ENCODE results near the gene MED31. TPM values are rescaled to one million over a fixed set of nuclear protein-coding genes. Genes with fewer than 3 reads are reported as not detected.

MED31 gene
- total and polyA plus RNA-seq, 2 of the 13 experiments (the other 11 are each of a cell fraction or from before 2014, with no cell fraction given), result 19.0 to 20.9 TPM

DNA sequence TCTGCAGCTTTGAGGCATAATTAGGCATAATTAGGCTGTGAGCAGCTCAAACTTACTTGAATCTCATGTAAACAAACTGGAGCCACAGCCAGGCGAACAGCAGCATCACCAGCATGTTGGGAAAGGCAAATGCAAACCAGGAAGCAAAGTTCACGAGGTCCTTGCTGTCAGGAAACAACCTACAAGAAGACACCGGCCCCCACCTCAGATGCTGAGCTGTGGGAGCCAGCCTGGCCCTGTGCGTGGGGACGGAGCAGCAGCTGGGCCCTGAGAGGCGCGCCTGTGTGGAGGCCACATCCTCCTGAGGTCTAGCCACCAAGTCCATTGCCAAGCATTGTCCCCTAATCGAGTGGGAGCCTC lies 49.5 kb upstream of the MED31 start (continued):
- TF ChIP-seq, protein P1, sequence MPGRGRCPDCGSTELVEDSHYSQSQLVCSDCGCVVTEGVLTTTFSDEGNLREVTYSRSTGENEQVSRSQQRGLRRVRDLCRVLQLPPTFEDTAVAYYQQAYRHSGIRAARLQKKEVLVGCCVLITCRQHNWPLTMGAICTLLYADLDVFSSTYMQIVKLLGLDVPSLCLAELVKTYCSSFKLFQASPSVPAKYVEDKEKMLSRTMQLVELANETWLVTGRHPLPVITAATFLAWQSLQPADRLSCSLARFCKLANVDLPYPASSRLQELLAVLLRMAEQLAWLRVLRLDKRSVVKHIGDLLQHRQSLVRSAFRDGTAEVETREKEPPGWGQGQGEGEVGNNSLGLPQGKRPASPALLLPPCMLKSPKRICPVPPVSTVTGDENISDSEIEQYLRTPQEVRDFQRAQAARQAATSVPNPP (CRISPR knock-in tag; IDR thresholded peaks at IDR 0.05), result no peak
- no peak for TF ChIP-seq SMAD3 (CRISPR knock-in tag; IDR thresholded peaks at IDR 0.05)
- no peak for TF ChIP-seq ZNF3 (CRISPR knock-in tag; IDR thresholded peaks at IDR 0.05)
- TF ChIP-seq ZFP90 (CRISPR knock-in tag; IDR thresholded peaks at IDR 0.05; ENCODE audit: borderline replicate concordance), result no peak
- no peak for TF ChIP-seq ZNF136 (CRISPR knock-in tag; IDR thresholded peaks at IDR 0.05; ENCODE audit: low read depth)
- no peak for TF ChIP-seq GFI1 (CRISPR knock-in tag; IDR thresholded peaks at IDR 0.05; ENCODE audit: borderline replicate concordance)
- no peak for TF ChIP-seq SRSF1 (optimal IDR thresholded peaks at IDR 0.05; ENCODE audit: low read depth, low read length)
- TF ChIP-seq ZNF598 (CRISPR knock-in tag; IDR thresholded peaks at IDR 0.05; ENCODE audit: borderline replicate concordance), result no peak
- TF ChIP-seq SALL2 (CRISPR knock-in tag; IDR thresholded peaks at IDR 0.05), result 0 out of 2 replicates have a peak, but pooled peaks have one; percentile 12
- TF ChIP-seq, protein P2, sequence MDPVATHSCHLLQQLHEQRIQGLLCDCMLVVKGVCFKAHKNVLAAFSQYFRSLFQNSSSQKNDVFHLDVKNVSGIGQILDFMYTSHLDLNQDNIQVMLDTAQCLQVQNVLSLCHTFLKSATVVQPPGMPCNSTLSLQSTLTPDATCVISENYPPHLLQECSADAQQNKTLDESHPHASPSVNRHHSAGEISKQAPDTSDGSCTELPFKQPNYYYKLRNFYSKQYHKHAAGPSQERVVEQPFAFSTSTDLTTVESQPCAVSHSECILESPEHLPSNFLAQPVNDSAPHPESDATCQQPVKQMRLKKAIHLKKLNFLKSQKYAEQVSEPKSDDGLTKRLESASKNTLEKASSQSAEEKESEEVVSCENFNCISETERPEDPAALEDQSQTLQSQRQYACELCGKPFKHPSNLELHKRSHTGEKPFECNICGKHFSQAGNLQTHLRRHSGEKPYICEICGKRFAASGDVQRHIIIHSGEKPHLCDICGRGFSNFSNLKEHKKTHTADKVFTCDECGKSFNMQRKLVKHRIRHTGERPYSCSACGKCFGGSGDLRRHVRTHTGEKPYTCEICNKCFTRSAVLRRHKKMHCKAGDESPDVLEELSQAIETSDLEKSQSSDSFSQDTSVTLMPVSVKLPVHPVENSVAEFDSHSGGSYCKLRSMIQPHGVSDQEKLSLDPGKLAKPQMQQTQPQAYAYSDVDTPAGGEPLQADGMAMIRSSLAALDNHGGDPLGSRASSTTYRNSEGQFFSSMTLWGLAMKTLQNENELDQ (CRISPR knock-in tag; IDR thresholded peaks at IDR 0.05; ENCODE audit: borderline replicate concordance), result no peak
- no peak for TF ChIP-seq ZNF251 (CRISPR knock-in tag; IDR thresholded peaks at IDR 0.05)
- no peak for TF ChIP-seq ZNF549 (CRISPR knock-in tag; IDR thresholded peaks at IDR 0.05)
- 0 out of 2 replicates have a peak, but pooled peaks have one; percentile 36 for TF ChIP-seq KDM3A (CRISPR knock-in tag; IDR thresholded peaks at IDR 0.05; ENCODE audit: low read depth)
- peak; percentile 49; the same call in 1 of the 2 replicates for TF ChIP-seq BORCS8-MEF2B (CRISPR knock-in tag; IDR thresholded peaks at IDR 0.05)
- TF ChIP-seq ZNF354B (CRISPR knock-in tag; IDR thresholded peaks at IDR 0.05), result peak; percentile 81; the same call in 1 of the 2 replicates
- TF ChIP-seq PLRG1 (conservative IDR thresholded peaks at IDR 0.05), result no peak
- no peak for TF ChIP-seq FLYWCH1 (CRISPR knock-in tag; IDR thresholded peaks at IDR 0.05)
- TF ChIP-seq TCF12 (IDR thresholded peaks at IDR 0.05), result no peak
- no peak for TF ChIP-seq TCF12 (CRISPR knock-in tag; IDR thresholded peaks at IDR 0.05)
- TF ChIP-seq, protein P3, sequence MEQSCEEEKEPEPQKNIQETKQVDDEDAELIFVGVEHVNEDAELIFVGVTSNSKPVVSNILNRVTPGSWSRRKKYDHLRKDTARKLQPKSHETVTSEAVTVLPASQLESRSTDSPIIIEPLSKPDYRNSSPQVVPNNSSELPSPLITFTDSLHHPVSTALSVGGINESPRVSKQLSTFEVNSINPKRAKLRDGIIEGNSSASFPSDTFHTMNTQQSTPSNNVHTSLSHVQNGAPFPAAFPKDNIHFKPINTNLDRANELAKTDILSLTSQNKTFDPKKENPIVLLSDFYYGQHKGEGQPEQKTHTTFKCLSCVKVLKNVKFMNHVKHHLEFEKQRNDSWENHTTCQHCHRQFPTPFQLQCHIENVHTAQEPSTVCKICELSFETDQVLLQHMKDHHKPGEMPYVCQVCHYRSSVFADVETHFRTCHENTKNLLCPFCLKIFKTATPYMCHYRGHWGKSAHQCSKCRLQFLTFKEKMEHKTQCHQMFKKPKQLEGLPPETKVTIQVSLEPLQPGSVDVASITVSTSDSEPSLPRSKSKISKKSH (CRISPR knock-in tag; IDR thresholded peaks at IDR 0.05; ENCODE audit: borderline replicate concordance), result no peak
- no peak for TF ChIP-seq ZNF776 (CRISPR knock-in tag; IDR thresholded peaks at IDR 0.05)
- TF ChIP-seq SKI (IDR thresholded peaks at IDR 0.05; ENCODE audit: partially characterized antibody), result no peak
- TF ChIP-seq ADNP (CRISPR knock-in tag; IDR thresholded peaks at IDR 0.05), result no peak
- no peak for TF ChIP-seq ZNF33A (CRISPR knock-in tag; IDR thresholded peaks at IDR 0.05; ENCODE audit: borderline replicate concordance)
- no peak for TF ChIP-seq SRY (CRISPR knock-in tag; IDR thresholded peaks at IDR 0.05)
- no peak for TF ChIP-seq NPAS2 (CRISPR knock-in tag; IDR thresholded peaks at IDR 0.05; ENCODE audit: borderline replicate concordance)
- no peak for TF ChIP-seq HES4 (CRISPR knock-in tag; IDR thresholded peaks at IDR 0.05; ENCODE audit: borderline replicate concordance)
- no peak for TF ChIP-seq ZNF746 (CRISPR knock-in tag; IDR thresholded peaks at IDR 0.05)
- peak; percentile 40; the same call in 1 of the 2 replicates for TF ChIP-seq BCL6 (CRISPR knock-in tag; IDR thresholded peaks at IDR 0.05)
- no peak for TF ChIP-seq RORA (CRISPR knock-in tag; IDR thresholded peaks at IDR 0.05)

All from HepG2 (cell line).